DMS79 (cell line): Measurements from ENCODE around the gene MORN5.
"Not testable (repeated sequence)": the region's sequence is repeated elsewhere in the genome, so short reads cannot be mapped to it uniquely, and the experiment has no call there.

ENCODE experiments used
- DNase-seq: peaks from one replicate; lab custom pipeline; 2025; lab: John Stamatoyannopoulos, UW

MORN5 gene

DNA sequence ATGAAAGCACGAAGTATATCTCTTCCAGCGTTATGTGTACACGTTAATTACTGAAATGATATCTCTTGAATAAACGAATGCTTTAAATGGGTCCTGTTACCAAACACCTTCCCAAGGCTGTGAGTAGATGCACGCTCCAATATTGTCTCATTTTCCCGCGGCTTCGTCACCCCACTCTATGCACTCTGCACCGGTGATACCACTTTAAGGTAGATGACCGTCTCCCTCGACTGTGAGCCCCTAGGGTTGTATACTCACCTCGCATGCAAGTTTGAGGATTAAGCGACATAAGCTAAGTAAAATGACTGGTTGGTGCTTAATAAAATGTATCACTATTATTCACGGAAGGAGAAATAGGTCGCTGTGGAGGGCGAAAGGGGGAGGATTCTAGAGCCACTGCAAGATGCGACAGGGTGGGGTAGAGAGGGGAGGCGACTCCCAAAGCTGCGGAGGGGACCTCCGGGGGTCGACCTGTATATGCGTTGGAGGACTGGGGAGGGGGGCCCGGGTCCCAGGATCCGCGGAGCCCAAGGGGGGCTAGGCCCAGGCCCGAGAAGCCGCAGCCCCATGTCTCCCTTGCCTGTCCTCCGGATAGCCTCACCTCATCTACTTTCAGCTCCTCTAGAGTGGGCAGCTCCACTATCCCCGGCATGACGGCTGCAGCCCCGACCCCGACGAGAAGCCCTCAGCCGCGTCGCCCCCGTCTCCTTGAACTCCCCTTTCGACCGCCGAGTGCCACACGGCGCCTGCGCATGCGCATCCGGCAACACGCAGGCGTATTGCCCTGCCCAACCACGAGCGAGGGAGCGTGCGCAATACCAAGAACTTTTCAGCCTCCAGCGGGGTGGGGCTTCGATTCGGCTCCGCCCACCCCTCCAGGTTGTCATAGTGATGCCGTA lies at the start of gene MORN5, which contains the start of gene NDUFA8:
MORN5 (plus strand) TSS at position 883 of the 899 bp plus-strand sequence. CDS start 65 bp downstream, outside the sequence.
NDUFA8 (minus strand) TSS at position 754 of the 899 bp plus-strand sequence; CDS start at position 652, 102 bp downstream.
- DNase-seq, result peak; percentile 88

DNA sequence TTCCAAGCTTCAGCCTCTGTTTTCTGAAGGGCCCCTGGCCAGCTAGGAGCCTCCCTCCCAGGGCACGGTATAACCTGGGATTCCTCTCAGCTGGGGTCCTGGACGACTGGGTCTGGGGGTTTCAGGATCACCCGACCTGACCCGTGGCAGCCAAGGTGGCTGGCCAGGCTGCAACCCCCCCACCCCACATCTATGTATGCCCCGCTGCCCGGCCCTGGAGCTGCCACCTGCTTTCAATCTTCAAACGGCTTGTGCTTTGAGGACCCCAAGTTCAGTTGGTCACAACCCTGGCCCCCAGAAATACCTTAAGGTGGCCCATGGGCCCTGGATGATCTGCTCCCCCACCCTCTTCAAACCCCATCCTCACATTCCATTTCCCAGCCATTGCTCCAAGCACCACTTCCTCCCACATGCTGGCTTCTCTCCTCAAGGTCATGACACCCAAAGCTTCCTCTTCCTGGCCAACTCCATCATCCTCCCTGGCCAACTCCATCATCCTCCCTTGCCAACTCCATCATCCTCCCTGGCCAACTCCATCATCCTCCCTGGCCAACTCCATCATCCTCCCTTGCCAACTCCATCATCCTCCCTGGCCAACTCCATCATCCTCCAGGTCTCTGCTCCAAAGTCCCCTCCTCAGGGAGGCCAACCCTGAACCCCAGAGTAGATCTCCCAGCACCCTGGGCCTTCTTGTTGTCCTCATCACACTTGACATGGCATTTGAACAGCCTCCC lies 49.4 kb upstream of the MORN5 start:
- DNase-seq, result no peak

DNA sequence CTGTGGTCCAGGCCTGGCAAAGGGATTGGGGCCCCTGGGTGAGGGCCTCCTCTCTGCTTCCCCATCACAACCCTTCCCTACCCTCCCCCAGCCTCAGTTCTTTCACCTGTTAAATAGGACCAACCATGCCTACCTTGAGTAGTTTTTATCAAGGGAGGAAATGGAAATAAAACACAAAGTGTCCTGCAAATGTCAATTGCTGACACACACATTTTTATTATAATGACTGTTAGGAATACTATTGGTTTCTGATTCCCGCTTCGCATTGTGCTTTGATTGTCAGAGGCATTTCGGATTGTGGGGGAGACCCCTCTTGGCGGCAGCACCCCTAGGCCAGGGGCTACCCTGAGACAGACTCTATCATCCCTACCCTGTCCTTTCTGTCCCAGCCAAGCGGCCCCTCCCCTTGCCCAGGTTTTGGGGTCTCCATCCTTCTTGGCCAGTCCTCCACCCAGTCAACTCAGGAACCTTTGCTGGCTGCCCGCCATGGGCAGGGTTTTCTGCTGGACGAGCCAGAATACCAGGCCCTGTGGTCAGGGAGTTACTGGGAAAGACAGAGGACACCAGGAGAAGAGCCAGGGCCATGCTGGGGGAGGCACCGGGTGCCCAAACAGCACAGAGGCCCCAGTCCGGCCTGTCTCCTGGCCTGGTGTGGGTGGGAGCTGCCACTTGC lies 48.2 kb upstream of the MORN5 start:
- no peak for DNase-seq

DNA sequence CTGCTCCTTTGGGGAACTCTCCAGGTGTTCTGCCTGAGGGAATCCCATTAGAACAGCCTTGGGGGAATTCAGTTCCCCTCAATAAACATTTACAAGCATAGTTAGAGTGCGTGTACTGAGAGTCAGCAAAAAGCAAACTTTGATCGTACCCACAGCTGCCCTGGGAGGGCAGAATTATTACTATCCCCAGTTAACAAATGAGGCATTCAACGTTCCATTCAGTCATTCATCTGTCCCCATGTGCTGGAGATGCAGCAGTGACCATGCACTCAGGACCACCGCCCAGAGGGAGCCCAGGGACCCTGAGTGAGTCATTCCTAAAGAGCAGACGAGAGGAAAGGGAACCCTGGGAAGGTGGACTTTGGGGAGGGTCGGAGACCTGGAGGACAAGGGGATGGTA lies 47.5 kb upstream of the MORN5 start:
- no peak for DNase-seq

DNA sequence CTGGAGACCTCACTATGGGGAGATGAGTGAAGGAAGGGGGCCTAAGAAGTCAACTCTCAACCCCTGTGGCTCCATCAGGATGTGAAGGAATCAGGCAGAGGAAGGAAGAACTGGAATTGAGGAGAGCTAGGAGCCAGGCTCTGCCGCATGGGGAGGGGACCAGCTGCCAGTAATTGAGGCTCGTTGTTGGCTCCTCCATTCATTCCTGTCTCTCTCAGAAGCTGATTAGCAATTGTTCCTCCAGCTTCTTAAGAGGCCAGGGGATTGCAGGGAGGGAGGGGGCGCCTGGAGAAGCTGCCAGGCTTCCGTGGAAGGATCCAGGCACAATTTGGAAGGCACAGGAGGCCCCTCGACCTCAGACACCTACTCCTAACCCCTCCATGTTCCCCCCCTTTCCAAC lies 46.1 kb upstream of the MORN5 start:
- DNase-seq, result no peak

DNA sequence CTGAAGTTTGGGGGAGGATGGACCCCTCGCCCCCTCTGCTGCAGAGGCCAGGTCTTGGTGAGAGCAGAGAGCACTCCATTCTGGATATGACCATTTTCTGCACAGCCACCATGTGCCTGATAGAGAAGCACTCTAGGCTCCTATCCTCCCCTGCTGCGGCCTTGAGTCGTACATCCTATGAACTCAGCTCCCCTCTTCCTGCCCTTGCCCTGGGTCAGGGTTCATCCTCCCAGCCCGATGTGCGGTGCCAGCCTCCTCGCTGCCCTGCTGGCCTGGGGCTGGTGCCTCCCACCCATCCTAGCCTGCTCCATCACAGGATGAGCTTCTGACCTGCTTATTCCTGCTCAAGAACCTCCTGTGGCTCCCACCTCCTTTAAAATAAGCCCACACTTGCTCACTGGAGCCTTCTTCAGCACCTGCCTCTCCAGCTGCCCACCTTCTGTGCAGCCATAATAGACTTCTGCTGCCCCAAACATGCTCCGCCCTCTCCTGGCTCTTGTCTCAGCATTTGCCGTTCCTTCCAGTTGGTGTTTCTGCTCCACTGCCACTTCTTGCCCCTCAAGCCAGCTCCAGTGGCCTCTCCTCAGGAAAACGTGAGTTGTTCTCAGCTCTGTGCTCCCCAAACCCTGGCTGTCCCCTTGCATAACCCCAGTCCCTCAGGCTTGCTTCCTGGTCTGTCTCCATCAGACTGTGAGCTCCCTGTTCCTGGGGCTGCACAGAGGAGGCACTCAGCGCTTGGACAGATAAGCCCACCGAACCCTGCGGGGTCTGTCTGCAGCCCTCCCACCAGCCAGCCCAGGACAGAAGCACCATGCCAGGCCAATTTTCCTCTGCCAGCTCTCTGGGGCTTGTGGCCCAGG lies 44.3 kb upstream of the MORN5 start:
- peak; percentile 58 for DNase-seq

DNA sequence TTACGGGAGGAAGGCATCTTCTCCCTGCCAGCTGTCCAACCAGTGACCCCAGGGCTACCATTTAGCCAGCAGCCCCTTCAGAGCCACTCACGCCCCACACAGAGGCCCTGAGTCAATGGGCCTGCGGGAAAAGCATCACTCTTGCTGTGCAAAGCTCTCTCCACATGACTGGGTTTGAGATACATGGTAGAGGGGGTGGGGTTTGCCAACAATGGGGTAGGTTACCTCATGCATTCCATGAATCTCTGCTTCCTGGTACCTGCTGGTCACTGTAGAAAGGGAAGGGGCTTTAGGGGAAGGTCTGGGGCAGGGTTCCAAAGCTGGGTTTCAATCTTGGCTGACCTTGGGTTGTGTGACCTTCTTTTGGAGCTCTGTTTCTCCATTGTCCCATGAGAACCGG lies 43.7 kb upstream of the MORN5 start:
- no peak for DNase-seq

DNA sequence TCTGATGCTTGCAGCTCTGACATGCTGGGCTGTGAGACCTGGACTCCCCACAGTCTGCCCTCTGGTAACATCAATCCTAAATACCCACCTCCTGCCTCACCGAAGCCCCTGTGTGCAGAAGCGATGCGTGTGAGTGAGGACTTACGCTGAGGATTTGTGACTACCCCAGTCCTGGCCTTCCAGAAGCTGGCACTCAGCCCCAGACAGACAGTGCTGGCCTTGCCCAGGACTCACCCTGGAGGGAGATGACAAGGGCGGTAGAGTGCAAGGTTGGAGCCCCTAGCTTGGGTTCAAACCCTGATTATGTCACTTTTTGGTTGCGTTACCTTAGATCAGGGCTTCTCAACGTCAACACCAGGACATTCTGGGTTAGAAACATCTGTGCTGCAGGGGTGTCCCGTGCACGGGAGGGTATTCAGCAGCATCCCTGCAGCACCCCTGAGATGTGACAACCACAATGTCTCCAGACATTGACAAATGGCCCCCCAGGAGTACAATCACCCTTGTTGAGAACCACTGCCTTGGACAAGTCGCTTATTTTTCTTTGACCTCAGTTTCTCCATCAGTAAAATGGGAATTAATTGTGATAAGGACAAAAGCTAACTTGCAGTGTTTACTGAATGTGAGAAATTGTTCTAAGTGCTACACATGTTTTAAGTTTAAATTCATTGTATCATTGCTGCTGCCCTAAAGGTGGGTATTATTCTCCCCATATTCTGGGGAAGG lies 43.1 kb upstream of the MORN5 start:
- DNase-seq, result no peak

DNA sequence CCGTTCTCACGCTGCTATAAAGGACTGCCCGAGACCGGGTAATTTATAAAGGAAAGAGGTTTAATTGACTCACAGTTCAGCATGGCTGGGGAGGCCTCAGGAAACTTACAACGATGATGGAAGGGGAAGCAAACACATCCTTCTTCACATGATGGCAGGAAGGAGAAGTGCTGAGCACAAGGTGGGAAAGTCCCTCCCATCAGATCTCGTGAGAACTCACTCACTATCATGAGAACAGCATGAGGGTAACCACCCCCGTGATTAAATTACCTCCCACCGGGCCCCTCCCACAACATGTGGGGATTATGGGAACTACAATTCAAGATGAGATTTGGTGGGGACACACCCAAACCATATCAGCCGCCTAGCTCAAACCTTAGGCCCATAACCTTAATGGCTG lies 42.5 kb upstream of the MORN5 start:
- DNase-seq, result not testable (repeated sequence)

DNA sequence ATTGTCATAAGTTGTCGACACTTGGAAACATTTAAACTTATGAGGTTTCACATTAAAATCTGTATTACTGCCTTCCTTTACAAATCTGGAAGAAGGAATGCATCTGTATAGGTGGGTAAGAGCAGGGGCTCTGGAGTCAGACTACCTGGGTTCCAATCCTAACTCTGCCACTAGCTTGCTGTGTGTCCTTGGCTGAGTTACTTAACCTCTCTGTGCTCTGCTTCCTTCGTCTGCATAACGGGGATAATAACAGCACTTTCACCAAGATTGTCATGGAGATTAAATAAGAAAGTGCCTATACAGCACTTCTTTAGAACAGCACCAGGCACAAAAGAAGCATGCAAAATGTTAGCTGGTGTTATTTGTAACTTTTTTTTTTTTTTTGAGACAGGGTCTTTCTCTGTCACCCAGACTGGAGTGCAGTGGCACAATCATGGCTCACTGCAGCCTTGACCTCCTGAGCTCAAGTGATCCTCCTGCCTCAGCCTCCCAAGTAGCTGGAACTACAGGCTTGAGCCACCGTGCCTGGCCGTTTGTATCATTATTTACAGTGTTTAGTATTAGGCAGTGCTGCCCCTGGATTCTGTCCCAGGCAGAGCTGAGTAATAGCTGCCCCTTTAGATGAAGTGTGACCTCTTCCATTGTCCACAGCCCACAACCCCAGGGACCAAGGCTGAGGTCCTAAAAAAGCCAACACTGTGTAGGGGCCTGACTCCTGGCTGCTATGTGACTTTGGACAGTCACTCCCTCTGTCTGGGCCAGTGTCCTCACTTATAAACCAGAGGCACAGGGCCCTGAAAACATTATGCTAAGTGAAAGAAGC lies 41.2 kb upstream of the MORN5 start:
- no peak for DNase-seq

DNA sequence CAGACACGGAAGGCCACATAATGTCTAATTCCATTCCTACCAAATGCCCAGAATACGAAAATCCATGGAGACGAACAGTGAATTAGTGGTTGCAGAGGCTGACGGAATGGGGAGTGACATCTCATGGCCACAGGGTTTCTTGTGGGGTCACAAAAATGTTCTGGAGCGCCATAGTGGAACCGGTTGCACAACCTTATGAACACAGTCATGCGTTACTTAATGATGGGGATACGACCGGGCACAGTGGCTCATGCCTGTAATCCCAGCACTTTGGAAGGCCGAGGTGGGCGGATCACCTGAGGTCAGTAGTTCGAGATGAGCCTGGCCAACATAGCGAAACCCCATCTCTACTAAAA lies 40.6 kb upstream of the MORN5 start:
- no peak for DNase-seq

DNA sequence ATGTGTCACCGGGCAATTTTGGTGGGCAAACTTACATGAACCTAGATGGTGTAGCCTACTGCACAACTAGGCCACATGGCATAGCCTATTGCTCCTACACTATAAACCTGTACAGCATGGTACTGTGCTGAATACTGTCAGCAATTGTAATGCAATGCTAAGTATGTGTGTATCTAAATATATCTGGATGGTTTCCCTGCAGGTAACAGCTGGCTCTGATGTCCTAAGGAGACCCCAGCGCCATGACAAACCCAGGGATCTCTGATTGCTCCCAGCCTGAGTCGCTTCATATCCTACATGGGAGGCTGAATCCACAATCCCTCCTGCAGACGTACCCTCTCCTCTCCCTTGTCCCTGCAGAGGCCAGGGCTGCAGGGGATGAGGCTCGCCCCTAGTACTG lies 40.0 kb upstream of the MORN5 start:
- DNase-seq, result no peak

DNA sequence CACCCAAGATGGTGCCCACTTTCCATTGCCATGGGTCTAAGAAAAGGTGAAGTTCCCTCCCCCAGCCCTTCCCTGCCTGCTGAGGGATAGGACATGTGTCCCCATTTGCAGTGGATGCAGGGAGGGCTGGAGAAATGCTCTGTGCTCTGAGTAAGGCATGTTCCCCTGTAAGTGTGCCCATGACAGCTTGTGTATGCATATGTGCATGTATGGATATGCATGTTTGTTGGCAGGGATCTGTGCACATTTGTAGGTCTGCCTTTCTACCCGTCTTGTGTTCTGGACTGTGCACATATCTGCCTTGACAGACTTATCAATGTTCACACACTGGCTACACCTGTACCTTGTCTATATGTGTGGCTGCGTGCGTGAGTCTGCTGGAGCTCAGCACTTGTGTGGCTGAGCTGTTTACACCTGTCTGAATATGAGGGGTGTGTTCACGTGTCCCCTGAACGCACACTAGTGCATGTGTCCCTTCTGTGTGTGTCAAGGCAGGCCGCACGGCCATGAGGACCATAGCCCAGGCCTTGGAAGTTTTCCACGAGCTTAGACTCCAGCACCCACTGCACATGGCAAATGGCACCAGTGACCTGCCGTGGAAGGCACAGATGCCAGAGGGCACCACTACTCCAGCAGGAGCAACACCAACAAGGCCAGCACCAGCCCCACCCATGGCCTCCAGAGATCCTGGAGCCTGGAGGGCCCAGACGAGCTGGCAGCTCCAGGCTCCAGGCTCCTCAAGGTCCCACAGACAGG lies 39.2 kb upstream of the MORN5 start:
- no peak for DNase-seq

DNA sequence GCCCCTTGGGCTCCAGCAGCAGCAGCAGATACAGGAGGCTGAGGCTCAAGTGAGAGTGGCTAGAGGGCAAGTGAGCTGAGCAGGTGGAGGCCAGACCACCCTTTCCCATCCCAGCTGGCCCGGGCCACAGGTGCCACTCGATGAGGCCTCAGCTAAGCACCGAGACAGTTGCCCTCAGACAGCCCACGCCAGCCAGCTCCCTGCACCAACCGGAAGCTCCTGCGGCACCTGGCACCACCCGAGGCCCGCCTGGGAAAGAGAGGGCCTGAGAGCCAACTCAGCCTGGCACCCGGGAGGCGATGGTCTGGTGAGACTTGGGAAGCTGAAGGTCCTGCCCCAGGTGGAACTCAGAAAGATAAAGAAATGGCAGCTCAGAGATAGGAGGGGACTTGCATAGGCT lies 38.3 kb upstream of the MORN5 start:
- no peak for DNase-seq

DNA sequence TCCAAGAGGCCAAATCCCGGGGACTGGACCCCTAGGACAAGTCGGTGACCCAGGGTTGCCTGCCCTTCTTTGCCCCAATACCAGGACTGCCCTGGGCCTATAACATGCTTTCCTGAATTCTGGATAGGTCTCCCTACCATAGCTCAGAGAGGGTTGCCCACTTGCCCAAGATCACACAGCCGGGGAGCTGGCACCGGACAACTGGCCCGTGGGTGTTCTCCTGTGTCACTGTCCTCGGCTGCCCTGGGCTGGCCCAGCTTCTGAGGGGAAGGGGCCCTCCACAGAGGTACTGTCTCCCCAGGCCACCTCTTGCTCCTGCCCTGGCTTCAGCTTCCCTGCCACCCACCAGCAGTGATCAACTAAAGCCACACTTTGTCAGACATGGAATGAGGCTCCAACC lies 37.8 kb upstream of the MORN5 start:
- no peak for DNase-seq

DNA sequence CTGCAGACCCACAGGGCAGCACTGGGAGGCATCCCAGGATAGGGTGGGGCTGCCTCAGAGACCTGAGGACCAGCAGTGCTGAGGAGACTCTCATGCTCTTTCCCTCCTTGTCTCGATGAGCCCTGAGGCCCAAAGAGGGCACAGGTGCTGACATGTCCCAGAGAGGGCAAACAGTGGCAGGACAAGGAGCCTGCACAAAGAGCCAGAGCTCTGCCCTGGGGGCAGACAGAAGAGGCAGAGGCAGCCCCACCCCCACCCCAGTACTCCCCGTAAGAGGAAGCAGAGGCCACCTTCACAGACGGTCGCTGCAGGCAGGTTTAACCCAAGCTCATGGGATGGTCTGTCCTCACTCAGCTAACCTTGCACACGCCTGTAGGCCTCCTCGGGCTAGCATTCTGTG lies 37.2 kb upstream of the MORN5 start:
- DNase-seq, result no peak

DNA sequence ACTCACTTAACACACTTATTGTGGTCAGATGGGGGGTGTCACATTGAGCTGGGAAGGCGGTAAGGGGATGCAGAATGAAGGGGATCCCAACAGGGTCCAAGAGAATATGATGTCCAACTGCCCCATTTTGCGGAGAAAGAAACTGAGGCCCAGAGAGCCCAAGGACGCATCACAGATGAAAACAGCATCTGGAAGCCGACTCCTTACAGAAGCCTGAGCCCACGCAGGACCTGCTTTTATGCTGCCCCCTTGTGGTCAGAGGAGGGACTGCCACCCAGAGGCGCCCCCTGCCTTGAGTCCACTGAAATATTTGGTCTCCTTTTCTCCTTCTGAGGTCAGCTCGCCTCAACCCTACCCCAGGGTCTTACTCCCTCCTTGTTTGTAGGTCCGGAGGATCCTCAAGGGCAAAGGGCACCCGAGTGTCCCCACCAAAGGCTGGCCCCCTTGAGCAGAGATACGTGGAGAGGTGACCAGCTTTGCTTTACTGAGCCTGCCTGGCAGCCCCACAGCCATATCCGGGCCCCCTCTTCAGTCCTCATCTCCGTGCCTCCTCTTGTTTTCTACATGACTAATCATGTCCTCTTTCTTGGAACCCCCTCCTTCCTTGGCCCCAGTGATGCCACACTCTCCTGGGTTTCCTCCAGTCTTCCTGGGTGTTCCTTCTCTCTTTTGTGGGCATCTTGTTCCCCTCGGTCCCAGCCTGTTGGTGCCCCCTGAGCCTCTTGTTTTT lies 36.6 kb upstream of the MORN5 start:
- DNase-seq, result peak; percentile 22

DNA sequence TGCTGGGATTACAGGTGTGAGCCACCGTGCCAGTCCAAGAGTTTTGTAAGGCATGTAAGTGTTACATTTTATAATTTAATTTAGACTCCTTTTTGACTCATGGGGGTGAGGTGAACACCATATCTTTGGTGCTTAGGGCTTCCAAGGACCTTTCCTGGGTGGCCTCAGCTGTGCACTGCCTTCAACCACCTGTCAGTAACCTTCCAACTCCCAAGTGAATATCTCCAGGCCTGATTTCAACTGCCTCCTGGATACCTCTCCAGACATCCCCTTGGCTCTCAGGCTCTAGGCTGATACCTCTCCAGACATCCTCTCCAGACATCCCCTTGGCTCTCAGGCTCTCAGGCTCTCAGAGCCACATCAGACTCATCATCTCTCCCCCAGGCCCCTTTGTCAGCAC lies 35.7 kb upstream of the MORN5 start:
- DNase-seq, result no peak

DNA sequence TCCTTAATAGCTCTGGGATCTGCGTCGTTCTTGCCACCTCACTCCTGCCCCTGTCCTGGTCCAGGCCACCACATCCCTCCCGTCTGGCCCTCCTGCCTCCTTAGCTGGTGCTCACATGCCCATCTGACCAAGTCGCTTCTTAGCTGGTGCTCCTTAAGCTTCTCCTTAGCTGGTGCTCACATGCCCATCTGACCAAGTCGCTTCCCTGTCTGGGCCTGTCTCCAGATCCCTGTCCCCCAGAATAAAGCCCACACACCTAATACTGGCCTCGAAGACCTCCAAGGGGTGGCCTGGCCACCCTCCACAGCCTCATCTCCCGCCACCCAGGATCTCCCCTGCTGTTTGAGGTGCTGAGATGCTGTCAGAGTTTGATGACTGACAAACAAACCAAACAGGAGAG lies 35.2 kb upstream of the MORN5 start:
- no peak for DNase-seq
